Choroid plexus epithelial cell (primary cell): Measurements from ENCODE around the gene SPAG8.

Experiments used
- DNase-seq: peaks from one replicate; pipeline ENCODE4 v3.0.0-alpha.2; 2010; ENCODE audit warnings: low read depth
- H3K4me3 ChIP-seq: 2 replicates; pipeline ENCODE4 v1.5.1; 2011; ENCODE audit warnings: low read depth, mild to moderate bottlenecking, control low read depth, low read length, moderate library complexity
- TF ChIP-seq, protein P1 (sequence below): conservative IDR thresholded peaks from 2 replicates; pipeline ENCODE4 v1.5.1; 2011; ENCODE audit warnings: low read depth, mild to moderate bottlenecking, control low read depth, inconsistent platforms, low read length, moderate library complexity

Gene SPAG8

DNA sequence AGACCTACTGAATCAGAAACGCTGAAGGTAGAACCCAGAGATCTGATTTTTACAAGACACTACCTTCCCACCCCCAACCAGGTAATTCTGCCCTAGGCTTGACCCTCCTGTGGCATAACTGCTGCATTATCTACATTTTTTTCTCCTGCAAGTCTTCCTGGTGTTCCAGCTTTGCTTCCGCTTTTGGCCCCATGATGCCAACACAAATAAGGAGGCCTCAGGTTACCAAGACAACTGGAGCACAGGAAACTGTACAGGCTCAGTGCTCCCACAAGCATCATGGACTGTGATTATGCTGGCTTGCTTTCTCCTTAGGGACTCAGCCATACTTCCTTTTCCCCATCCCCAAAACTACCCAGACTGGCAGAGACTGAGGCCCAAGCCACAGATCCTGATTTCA, 51.4 kb downstream of the SPAG8 start:
- TF ChIP-seq, protein P1, sequence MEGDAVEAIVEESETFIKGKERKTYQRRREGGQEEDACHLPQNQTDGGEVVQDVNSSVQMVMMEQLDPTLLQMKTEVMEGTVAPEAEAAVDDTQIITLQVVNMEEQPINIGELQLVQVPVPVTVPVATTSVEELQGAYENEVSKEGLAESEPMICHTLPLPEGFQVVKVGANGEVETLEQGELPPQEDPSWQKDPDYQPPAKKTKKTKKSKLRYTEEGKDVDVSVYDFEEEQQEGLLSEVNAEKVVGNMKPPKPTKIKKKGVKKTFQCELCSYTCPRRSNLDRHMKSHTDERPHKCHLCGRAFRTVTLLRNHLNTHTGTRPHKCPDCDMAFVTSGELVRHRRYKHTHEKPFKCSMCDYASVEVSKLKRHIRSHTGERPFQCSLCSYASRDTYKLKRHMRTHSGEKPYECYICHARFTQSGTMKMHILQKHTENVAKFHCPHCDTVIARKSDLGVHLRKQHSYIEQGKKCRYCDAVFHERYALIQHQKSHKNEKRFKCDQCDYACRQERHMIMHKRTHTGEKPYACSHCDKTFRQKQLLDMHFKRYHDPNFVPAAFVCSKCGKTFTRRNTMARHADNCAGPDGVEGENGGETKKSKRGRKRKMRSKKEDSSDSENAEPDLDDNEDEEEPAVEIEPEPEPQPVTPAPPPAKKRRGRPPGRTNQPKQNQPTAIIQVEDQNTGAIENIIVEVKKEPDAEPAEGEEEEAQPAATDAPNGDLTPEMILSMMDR: no peak
- DNase-seq: peak; percentile 82
- no peak overlapping the region for H3K4me3 ChIP-seq

DNA sequence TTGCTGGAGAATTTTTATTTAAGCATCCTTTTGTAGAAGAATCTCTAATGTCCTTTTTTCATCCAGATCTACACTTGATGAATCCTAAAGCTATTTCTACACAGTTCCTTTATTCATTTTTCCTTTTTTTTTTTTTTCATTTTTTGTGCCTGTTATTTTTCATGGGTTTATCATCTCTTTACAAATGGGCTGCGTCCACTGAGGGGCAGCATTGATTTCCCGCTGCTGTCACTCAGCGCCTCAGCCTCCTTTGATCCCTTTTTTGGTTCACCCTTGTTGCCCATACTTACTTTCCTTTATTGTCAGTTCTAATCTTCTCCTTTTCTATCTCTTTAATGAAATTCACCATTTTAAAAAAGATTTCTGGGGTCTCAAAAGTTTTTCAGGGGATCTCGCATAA, 52.3 kb downstream of the SPAG8 start:
- TF ChIP-seq, protein P1: no peak
- DNase-seq: no peak
- no peak overlapping the region for H3K4me3 ChIP-seq
